GM18520 (cell line): ENCODE results near the gene SPNS1.
"Not testable (repeated sequence)": the region's sequence is repeated elsewhere in the genome, so short reads cannot be mapped to it uniquely, and the experiment has no call there.

Experiments
- ATAC-seq: cut with Tn5 transposase; IDR thresholded peaks from one replicate; pipeline ENCODE4 v1.9.1; 2021; ENCODE audit not compliant: unreplicated experiment

SPNS1 gene

DNA sequence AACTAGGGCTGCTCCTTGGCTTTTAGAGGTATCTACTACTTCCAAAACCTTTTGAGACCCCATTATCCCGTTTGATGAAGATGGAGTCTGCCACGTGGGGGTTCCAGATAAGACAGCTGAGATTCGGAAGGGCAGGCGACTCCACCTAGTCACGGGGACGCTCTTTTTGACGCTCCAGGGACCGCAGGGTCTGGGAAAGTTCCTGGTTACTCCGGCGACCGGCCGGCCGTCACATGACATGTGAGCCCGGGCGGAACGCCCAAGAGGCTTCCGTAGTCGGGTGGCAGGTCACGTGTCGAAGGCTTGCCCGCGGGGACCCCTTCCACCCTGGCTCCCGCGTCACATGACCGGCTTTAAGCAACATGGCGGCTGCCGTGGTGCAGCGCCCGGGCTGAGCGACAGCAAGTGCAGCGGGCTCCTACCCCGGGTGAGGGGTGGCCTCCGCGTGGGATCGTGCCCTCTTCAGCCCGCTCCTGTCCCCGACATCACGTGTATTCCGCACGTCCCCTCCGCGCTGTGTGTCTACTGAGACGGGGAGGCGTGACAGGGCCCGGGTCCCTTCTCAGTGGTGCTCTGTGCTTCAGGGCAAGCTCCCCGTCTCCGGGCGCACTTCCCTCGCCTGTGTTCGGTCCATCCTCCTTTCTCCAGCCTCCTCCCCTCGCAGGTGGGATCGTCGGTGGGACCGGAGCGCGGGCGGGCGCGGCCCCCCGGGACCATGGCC is at the start of gene SPNS1:
Gene SPNS1 (plus strand): TSS at position 342 of the 721 bp plus-strand sequence. CDS start 374 bp downstream, at position 716.
- ATAC-seq, result peak; percentile 90

- no peak for ATAC-seq
Measured at GRCh38 chr16:28925386-28926228, 49.0 kb upstream of the SPNS1 start.

DNA sequence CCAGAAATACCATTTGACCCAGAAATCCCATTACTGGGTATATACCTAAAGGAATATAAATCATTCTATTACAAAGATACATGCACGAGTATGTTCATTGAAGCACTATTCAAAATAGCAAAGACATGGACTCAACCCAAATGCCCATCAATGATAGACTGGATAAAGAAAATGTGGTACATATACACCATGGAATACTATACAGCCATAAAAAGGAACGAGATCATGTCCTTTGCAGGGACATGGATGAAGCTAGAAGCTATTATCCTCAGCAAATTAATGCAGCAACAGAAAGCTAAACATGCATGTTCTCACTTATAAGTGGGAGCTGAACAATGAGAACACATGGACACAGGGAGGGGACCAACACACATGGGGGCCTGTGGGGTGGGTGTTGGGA is 48.3 kb upstream of the SPNS1 start:
- ATAC-seq, result not testable (repeated sequence)

- ATAC-seq, result no peak
Measured at GRCh38 chr16:28927815-28928214, 46.8 kb upstream of the SPNS1 start.

DNA sequence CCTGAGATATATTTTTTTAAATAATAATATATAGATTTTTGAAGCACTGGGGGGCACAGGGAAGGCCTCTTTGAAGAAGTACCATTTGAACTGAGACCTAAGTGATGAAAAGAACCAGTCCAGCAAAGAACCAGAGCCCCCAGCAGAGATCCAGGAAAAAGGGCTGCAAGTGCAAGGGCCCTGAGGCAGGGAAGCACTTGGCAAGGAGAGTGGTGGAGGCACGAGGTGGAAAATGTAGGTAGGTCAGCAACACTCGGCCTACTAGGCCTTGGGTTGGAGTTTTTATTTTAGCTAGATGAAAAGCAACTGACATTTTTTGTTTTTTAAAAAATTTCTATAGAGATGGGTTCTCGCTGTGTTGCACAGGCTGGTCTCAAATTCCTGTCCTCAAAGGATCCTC is 44.4 kb upstream of the SPNS1 start:
- ATAC-seq, result no peak

GRCh38 chr16:28930652-28931051 is 43.9 kb upstream of the SPNS1 start:
- no peak for ATAC-seq

DNA sequence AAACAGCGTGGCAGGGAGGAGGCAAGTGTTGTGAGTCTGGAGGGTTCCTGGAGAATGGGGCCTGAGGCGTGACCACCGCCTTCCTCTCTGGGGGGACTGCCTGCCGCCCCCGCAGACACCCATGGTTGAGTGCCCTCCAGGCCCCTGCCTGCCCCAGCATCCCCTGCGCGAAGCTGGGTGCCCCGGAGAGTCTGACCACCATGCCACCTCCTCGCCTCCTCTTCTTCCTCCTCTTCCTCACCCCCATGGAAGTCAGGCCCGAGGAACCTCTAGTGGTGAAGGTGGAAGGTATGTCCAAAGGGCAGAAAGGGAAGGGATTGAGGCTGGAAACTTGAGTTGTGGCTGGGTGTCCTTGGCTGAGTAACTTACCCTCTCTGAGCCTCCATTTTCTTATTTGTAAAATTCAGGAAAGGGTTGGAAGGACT is 42.8 kb upstream of the SPNS1 start, which contains the start of gene CD19:
Gene CD19 (plus strand): TSS at position 171 of the 425 bp plus-strand sequence. CDS start 30 bp downstream, at position 201.
- no peak for ATAC-seq

- ATAC-seq, result no peak
Measured at GRCh38 chr16:28932339-28933141, 42.0 kb upstream of the SPNS1 start.

- no peak for ATAC-seq
Measured at GRCh38 chr16:28933171-28933570, 41.4 kb upstream of the SPNS1 start.

- ATAC-seq, result no peak
Measured at GRCh38 chr16:28935346-28935745, 39.2 kb upstream of the SPNS1 start.

GRCh38 chr16:28935924-28936783 is 38.4 kb upstream of the SPNS1 start:
- peak; percentile 49 for ATAC-seq

GRCh38 chr16:28936784-28937155 is 37.8 kb upstream of the SPNS1 start:
- ATAC-seq, result no peak

DNA sequence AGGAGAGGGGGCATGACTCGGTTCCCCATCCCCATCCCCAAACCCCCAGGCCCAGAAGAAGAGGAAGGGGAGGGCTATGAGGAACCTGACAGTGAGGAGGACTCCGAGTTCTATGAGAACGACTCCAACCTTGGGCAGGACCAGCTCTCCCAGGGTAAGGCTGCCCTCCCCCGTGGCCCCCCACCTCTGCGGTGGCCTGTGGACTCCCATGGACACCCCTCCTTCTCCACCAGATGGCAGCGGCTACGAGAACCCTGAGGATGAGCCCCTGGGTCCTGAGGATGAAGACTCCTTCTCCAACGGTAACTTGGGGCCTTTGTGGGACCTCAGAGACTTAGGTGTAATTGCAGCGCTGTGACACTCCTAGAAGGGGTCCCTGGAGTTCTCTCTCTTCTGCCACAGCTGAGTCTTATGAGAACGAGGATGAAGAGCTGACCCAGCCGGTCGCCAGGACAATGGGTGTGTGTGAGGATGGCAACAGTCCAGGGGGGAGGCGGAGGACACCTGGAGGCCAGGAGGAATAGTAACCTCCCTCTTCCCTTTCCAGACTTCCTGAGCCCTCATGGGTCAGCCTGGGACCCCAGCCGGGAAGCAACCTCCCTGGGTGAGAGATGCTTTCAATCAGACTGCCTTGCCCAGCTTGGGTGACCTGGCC is 37.2 kb upstream of the SPNS1 start:
- no peak for ATAC-seq

DNA sequence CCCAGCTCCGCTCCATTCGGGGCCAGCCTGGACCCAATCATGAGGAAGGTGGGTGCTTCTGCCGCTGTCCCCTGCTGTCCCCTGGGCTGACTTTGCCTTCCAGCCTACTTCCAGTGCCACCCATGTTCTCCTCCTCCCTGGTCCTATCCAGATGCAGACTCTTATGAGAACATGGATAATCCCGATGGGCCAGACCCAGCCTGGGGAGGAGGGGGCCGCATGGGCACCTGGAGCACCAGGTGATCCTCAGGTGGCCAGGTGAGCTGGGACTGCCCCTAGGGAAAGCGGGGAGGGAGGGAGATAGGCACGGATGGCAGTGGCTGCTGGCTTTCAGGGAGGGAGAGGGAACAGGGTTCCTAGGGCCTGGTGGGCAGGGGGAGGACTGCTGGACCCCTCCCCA is 35.9 kb upstream of the SPNS1 start:
- no peak for ATAC-seq

DNA sequence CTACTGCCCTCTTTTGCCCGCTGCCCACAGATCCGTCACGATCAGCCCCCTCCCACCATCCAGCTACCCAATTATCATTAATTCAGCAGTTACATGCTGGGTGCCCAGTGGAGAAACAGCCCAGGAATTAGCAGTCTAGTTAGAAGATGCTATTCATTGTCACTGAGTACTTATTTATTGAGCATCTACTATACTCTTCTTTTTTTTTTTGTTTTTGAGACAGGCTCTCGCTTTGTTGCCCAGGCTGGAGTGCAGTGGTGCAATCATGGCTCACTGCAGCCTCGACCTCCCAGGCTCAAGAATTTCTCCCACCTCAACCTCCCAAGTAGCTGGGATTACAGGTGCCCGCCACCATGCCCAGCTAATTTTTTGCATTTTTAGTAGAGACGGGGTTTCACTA is 34.8 kb upstream of the SPNS1 start:
- not testable (repeated sequence) for ATAC-seq

DNA sequence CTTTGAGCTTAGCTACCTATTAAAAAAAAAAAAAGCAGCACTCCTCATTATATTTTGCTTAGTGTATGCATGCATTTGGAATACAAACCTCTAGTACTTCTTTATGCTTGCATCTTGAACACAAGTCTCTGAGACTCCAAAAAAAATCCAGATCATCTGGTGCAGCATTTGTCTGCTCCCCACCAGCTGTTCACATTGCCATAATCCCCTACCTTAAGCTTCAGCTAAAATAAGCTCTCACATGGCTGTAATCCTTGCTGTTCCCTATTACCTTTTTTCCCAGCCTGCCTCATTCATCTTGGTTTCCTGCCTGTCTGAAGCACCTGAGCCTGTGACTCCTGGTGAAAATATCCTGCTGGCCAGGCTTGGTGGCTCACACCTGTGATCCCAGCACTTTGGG is 31.3 kb upstream of the SPNS1 start:
- no peak for ATAC-seq

DNA sequence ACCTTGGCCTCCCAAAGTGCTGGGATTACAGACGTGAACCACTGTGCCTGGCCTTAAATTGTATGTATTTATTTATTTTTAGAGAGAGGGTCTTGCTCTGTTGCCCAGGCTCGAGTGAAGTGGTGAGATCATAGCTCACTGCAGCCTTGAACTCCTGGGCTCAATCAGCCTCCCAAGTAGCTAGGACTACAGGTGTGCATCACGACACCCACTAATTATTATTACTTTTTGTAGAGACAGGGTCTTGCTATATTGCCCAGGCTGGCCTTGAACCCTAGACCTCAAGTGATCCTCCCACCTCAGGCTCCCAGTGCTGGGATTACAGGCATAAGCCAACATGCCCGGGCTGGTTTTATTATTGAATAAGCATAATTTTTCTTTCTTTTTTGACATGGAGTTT is 27.9 kb upstream of the SPNS1 start:
- ATAC-seq, result no peak

GRCh38 chr16:28950648-28951409 is 23.7 kb upstream of the SPNS1 start, which contains the start of gene NFATC2IP:
Gene NFATC2IP (plus strand): TSS chr16:28950937. CDS start chr16:28951012, 75 bp downstream.
- peak; percentile 98 for ATAC-seq

DNA sequence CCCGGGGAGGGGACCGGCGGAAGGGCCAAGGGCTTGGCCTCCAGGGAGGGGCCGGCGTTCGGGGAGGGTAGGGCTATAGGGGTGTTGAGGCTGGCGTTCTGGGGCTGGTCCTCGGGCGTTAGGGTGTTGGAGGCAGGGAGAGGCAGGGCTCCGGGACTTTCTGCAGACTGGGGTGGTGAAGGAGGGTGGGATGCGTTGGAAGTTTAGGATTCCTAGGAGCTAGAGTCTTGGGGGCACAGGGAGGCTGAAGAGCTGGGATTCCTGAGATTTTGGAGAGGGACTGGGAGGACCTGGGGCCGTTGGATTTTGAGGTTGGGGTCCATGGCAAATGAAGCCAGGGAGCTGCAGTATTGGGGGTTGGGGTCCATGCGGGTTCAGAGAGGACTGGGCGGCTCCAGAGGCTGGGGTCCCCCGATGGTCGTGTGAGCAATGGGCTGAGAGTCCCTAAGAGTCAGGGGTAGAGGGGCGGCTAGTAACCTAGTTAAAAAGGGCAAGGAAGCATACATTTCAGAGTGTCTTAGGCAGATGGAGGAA is 23.1 kb upstream of the SPNS1 start:
- ATAC-seq, result no peak
